GM19193 (cell line): ENCODE results near the gene OTUD4.

ENCODE experiments used
- POLR2A ChIP-seq: IDR thresholded peaks from 4 replicates; pipeline ENCODE4 v1.6.1; 2011; ENCODE audit not compliant: insufficient read depth, insufficient read length; ENCODE audit errors: extremely low read depth

The OTUD4 gene, protein sequence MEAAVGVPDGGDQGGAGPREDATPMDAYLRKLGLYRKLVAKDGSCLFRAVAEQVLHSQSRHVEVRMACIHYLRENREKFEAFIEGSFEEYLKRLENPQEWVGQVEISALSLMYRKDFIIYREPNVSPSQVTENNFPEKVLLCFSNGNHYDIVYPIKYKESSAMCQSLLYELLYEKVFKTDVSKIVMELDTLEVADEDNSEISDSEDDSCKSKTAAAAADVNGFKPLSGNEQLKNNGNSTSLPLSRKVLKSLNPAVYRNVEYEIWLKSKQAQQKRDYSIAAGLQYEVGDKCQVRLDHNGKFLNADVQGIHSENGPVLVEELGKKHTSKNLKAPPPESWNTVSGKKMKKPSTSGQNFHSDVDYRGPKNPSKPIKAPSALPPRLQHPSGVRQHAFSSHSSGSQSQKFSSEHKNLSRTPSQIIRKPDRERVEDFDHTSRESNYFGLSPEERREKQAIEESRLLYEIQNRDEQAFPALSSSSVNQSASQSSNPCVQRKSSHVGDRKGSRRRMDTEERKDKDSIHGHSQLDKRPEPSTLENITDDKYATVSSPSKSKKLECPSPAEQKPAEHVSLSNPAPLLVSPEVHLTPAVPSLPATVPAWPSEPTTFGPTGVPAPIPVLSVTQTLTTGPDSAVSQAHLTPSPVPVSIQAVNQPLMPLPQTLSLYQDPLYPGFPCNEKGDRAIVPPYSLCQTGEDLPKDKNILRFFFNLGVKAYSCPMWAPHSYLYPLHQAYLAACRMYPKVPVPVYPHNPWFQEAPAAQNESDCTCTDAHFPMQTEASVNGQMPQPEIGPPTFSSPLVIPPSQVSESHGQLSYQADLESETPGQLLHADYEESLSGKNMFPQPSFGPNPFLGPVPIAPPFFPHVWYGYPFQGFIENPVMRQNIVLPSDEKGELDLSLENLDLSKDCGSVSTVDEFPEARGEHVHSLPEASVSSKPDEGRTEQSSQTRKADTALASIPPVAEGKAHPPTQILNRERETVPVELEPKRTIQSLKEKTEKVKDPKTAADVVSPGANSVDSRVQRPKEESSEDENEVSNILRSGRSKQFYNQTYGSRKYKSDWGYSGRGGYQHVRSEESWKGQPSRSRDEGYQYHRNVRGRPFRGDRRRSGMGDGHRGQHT

DNA sequence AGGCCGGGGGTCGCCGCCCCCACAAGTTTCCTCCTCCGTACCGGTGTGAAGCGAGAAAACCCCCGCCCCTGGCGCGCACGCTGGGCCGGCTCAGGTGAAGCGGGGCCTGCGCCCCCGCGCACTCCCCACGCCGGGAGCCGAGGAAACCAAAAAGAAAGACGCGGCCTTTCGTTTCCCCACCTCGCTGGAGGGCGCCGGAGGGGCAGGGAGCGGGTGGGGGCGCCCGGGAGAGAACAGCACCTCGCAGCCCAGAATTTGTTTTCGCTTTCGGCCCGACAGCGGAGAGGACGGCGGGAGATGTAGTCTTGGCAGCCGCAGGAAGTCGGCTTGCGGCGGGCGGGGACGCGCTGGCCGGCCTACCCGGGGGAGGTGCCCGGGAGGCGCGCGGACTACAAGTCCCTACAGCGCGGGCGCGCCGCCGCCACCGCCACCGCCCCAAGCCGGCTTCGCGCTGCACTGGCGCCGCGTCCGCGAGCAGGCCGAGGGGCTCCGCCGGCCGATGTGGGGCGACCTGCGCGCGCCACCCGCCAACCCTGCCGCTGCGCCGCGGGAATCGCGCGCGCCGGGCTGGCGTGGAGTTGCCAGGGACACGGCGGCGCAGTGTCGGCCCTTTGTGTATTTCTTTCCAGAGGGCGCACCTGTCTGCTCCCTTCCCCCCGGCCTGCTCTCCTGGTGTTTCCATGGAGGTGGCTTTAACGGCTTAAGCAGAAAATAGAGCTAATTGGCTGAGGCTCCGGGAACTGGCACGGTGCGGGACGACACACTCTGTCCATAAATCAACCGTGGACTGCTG is at the start of gene OTUD4:
Gene OTUD4 (minus strand): TSS at position 292 of the 793 bp plus-strand sequence. CDS start 616 bp downstream, outside the sequence.
- peak; percentile 66 for TF ChIP-seq POLR2A

DNA sequence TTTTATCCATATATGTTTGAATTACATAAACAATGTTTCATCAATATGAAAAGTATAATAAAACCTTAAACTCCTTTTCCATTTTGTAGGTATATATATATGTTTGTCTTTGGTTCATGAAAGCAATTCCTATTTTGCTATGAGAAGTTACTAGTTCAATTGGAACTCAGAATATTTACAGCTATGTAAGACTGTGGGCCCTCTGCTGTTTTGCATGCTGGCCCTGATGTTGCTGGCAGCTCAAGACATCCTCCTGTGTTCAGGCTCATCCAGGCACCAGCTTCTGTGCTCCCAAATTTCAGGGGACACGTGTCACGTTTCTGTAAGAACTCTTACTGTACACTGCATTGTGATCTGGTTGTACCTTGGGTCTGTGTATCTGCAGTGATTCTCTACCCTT is 38.7 kb upstream of the OTUD4 start:
- no peak for TF ChIP-seq POLR2A

DNA sequence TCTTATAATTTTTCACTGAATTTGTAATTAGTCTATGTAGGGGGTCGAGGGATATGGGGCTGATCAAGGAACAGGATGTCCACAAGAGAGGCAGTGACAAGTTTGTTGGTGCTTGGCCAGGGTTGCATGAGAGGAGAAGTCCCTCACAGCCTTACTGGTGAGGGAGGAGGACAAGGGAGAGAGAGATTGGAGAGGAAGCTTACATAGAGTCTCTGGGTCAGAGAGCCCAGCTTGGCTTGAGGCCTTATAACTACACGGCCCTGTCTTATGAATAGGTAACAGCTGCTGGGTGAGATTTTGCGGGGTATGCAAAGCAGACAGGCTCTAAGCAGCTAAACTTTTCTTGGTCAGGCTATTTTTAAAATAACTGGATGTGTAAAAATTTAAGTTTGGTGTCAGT is 37.9 kb upstream of the OTUD4 start:
- TF ChIP-seq POLR2A: no peak

DNA sequence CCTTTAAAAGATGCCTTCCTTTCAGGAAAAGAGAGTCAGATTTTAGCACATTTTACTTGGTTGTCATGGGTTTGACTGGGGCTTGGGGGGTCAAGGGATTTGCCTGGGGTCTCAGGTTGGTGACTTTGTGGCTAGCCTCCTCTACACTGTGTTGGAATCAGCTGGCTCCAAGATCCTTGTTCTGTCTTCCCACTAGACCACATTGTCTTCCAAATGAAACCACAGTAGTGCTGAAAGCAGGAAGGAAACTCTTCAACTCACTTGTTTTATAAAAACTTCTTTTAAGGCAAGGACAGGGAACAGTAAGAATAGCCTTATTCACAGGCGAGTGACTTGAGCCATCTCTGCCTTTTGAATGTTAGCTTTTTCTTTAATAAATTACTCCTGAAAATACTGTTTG is 37.0 kb upstream of the OTUD4 start:
- TF ChIP-seq POLR2A: no peak

DNA sequence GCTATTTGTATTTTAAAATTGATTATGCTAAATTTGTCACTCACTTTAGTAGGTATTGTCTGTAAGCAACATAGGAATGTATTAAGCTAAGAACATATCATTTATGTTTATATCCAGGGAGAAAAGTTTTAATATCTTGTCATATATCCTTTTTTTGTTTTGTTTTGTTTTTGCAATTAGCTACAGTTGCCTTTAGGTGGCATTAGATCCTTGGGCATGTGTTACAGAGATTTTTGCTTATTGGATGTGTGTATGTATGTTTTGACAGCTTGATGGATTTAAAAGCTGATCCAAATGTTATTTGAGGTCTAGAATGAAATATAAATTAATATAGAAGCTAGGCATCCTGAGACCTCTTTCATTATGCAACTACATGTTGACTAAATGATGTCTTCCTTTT is 36.1 kb upstream of the OTUD4 start:
- TF ChIP-seq POLR2A: no peak

DNA sequence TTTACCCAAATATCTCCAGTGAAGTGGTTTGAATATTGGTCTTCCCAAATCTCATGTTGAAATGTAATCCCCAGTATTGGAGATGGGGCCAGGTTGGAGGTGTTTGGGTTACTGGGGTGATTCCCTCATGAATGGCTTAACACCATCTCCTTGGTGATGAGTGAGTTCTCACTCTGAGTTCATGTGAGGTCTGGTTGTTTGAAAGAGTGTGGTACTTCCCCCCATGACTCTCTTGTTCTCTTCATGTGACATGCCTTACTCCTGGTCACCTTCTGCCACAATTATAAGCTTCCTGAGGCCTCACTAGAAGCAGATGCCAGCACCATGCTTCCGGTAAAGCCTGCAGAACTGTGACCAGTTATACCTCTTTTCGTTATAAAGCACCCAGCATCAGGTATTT is 32.9 kb upstream of the OTUD4 start:
- no peak for TF ChIP-seq POLR2A

DNA sequence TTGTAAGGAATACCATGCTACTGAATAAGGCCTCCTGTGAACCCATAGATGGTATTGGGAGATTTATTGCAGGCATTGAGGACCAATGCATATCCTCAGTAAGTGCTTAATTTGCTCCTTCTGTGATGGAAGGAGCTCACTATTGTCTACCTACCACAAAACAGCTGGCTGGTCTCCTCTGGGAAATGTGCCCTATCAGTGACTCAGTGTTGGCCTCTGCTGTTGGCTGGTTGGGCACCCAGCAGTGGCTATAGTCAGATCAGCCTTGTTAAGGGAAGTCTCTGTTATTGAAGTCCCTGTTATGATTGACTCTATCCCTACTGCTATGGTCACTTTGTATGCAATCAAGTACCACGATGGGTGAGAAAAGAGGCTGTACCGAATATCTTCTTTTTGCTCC is 27.5 kb upstream of the OTUD4 start:
- TF ChIP-seq POLR2A: no peak

DNA sequence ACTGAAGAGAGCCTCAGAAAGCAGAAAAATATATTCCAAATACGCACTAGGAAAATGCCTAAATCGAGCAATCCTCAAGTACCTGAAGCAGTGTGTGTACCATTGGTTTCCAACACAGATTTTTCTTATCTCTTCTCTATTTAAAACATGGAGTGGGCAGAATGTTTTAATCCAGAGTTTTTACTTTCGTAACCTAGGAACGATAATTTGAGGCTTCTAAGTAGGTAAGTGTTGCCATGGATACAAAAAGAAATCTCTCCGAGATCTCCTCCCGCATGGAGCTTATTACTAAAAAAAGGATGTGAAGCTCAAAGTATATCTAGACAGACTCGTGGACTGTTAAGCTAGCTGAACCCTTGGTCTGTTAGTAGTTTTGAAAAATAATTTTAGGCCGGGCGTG is 23.0 kb upstream of the OTUD4 start:
- TF ChIP-seq POLR2A: no peak

DNA sequence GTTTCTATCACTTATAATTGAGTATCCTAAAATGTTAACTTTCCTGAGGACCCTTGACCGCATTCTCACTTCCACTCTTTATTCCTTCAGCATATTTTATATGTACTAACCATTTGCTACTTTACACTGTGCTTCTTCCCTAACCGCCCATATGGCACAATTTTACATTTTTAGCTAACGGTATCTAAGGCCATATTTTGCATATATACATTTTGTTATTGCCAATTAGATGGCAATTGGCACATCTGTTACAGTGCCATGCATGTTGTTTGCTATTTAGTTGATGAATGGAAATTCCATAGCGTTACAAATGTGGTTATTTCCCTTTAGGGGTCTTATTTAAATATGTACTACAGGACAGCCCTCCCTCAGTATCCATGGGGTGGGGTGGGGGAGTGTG is 20.0 kb upstream of the OTUD4 start:
- no peak for TF ChIP-seq POLR2A

DNA sequence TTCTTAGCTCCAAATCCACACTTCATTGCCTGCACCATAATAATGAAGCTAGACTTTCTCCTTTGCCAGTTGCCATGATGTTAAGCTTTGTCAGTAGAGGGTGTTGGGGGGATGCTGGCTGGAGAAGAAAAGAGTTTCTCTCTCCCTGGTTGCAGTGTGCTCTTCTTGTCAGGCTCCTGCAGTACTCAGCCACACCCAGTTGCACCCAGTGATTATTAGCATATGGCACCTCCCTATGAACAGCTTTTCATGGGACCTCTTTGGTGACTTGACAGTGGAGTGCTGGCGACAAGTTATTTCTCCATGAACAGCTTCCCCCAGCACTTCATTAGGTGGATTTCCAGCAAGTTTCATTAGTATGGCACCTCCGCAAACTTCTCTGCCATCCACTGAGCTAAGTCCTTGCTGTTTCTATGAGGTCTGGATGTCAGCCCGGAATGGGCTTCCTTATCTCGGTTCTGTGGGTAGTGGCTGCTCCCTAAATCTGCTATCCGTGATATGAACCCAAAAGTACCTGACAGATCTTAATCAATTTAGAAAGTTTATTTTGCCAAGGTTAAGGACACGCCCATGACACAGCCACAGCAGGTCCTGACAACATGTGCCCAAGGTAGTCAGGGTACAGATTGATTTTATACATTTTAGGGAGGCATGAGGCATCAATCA is 18.8 kb upstream of the OTUD4 start:
- no peak for TF ChIP-seq POLR2A

DNA sequence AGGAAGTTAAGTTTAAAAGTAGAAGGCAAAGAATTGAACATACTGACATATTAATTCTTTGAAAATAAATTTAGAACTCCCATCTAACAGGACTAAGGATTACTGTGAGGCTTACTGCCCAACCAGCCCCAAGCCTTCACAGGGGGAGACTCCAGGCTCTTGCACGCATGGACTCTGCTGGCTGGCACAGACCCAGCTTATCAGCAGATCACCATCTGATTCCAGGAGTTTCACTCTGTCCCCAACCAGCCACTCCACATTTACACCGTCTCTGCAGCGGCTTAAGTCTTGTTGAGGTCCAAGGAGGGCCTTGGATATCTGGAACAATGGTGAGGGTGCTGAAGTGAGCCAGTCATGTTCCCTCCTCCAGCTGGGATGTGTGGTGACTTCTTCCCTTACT is 16.4 kb upstream of the OTUD4 start:
- no peak for TF ChIP-seq POLR2A

DNA sequence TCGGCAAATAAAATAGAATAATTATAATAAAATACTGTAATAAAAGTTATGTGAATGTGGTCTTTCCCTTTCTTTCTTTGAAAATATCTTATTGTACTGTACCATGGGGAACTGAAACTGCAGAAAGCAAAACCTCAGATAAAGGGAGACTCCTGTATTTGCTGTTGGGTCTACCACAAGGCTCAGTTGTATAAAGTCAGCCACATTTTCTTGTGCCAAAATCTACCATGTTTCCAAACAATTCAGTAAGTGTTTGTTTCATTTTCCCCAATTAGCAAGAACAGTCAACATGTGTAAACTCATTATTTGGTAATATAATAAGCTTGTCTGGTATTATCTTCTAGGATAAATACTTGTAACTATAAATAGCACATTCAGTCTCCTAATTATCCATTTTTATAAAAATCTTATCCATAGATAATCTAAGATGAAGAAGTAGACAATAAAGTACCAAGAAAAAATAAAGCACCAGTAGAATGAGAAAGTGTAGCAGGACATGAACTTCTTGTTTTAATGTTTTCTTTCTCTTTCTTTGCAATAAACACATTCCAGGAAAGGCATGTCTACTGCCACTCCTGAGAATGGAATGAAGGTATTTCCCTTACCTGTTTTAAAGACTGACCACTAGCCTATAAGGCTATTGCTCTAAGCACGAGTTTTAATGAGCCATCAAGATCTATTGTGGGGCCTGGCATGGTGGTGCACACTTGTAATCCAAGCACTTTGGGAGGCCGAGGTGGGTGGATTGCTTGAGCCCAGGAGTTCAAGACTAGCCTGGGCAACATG is 15.0 kb upstream of the OTUD4 start:
- no peak for TF ChIP-seq POLR2A

DNA sequence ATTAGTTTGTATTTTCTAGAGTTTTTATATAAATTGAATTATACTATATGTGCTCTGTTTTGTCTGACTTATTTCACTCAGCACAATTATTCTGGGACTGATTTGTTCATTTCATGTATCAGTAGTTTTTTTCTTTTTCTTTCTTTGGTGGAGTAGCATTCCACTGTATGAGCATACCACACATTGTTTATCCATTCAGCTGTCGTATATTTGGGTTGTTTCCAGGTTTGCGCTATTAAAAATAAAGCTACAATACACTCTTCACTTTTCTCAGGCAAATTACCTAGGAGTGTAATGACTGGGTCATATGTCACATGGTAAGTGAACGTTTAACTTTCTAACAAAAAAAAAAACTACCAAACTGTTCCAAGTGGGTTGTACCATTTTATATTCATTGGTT is 9.6 kb upstream of the OTUD4 start:
- no peak for TF ChIP-seq POLR2A
